Stomach (tissue), 9 donors: ENCODE results near the gene PDLIM5. TPM values are rescaled to one million over a fixed set of nuclear protein-coding genes. Genes with fewer than 3 reads are reported as not detected.

Experiments
- DNase-seq, 2 donors: peaks; one replicate each; pipeline versions ENCODE4 v3.0.0 to v3.0.0-alpha.2; 2013 to 2019
- H3K27ac ChIP-seq, 5 donors: fragments of 200-600 bp in 4 of 5; sonication (generic) in 4 of 5; one replicate each; pipeline ENCODE4 v1.5.1; 2013 to 2019; ENCODE audit warnings: mild to moderate bottlenecking in 1 of 5, moderate library complexity in 1 of 5
- H3K27me3 ChIP-seq, 3 donors: fragments of 200-600 bp; sonication (generic); one replicate each; pipeline ENCODE4 v1.5.1; 2017 to 2019; ENCODE audit warnings: mixed run types in 1 of 3
- H3K36me3 ChIP-seq, 4 donors: fragments of 200-600 bp; sonication (generic); 1 replicate in 3 of 4; 2 replicates in 1 of 4; pipeline ENCODE4 v1.5.1; 2016 to 2019
- H3K4me1 ChIP-seq, 4 donors: fragments of 200-600 bp; sonication (generic); one replicate each; pipeline ENCODE4 v1.5.1; 2016 to 2019
- H3K4me3 ChIP-seq, 4 donors: fragments of 200-600 bp; sonication (generic) in 3 of 4; one replicate each; pipeline ENCODE4 v1.5.1; 2016 to 2019; ENCODE audit warnings: mild to moderate bottlenecking in 1 of 4
- H3K9me3 ChIP-seq, 4 donors: fragments of 200-600 bp; sonication (generic); one replicate each; pipeline ENCODE4 v1.5.1; 2016 to 2019
- EP300 ChIP-seq: sonication (generic); formaldehyde crosslinking; IDR thresholded peaks from one replicate; pipeline ENCODE4 v1.6.1; 2017; ENCODE audit warnings: antibody characterized with exemption
- POLR2A ChIP-seq, 4 donors: fragments of 450-650 bp; IDR thresholded peaks; one replicate each; pipeline ENCODE4 v1.6.1; 2016; ENCODE audit warnings: antibody characterized with exemption in 4 of 4, control low read depth in 2 of 4, mild to moderate bottlenecking in 1 of 4, moderate library complexity in 1 of 4
- POLR2AphosphoS5 ChIP-seq, 3 donors: sonication (generic); formaldehyde crosslinking; IDR thresholded peaks; one replicate each; pipeline ENCODE4 v1.6.1; 2016; ENCODE audit warnings: antibody characterized with exemption in 3 of 3
- WGBS, 5 donors: extraction: QIAGEN DNeasy Blood & Tissue Kit in 3 of 5; methylation state at CpG; one replicate each; pipeline versions ENCODE4 v1.1.5 to v1.1.7; 2013 to 2018; 5-methylcytosine and 5-hydroxymethylcytosine counted together
- intact Hi-C: fragments of 100-400 bp; cut with DNase I; formaldehyde crosslinking; loops from one replicate; pipeline ENCODE4 v1.15.1; 2023; ENCODE audit warnings: low total_unique reads
- polyA plus RNA-seq, 3 donors: library from polyadenylated mRNA; stranded (reverse); fragments of 200-250 nt; gene quantifications; one replicate each; pipeline ENCODE4 v1.2.3, GENCODE V29; 2013
- total RNA-seq, 5 donors: library from RNA; depleted of rRNA; stranded (reverse); fragments of >200 nt; gene quantifications; one replicate each; pipeline versions ENCODE4 v1.1.0 to v1.2.3, GENCODE V29; 2014 to 2016
- TF ChIP-seq, protein P1 (sequence below), 7 experiments: fragments of 450-650 bp in 4 of 7; fragments of 200-600 bp in 3 of 7; sonication (generic) in 3 of 7; IDR thresholded peaks; one replicate each; pipeline ENCODE4 v1.5.1; 2016 to 2019; ENCODE audit warnings: antibody characterized with exemption in 7 of 7, control low read depth in 2 of 7, mild to moderate bottlenecking in 1 of 7
- donor health status: healthy with polysubstance abuse.
- donor health status: Bipolar disorder and iron deficiency.
- donor health status: healthy.

Gene PDLIM5
- total and polyA plus RNA-seq, 8 donors = 23.7 to 311 (median 40.3) TPM

- 54 to 63% (median 57%) methylated on average over 4 of the region's 4 CpGs for WGBS, 5 donors
- peaks cover 6 to 94% (median 48%) of the 10 kb centered on the region in 4 donors for H3K4me1 ChIP-seq
- H3K4me3 ChIP-seq = no peak overlapping the region
- H3K9me3 ChIP-seq = no peaks in the 10 kb centered on the region
- H3K27me3 ChIP-seq = no peaks in the 10 kb centered on the region
- DNase-seq = no peak
- intact Hi-C loops = no loop called here
- H3K36me3 ChIP-seq = no peaks in the 10 kb centered on the region
- TF ChIP-seq EP300 (no peak), POLR2A (IDR thresholded peaks at IDR 0.05) (no peak), POLR2AphosphoS5 (IDR thresholded peaks at IDR 0.05) (no peak)
- TF ChIP-seq, protein P1, sequence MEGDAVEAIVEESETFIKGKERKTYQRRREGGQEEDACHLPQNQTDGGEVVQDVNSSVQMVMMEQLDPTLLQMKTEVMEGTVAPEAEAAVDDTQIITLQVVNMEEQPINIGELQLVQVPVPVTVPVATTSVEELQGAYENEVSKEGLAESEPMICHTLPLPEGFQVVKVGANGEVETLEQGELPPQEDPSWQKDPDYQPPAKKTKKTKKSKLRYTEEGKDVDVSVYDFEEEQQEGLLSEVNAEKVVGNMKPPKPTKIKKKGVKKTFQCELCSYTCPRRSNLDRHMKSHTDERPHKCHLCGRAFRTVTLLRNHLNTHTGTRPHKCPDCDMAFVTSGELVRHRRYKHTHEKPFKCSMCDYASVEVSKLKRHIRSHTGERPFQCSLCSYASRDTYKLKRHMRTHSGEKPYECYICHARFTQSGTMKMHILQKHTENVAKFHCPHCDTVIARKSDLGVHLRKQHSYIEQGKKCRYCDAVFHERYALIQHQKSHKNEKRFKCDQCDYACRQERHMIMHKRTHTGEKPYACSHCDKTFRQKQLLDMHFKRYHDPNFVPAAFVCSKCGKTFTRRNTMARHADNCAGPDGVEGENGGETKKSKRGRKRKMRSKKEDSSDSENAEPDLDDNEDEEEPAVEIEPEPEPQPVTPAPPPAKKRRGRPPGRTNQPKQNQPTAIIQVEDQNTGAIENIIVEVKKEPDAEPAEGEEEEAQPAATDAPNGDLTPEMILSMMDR (IDR thresholded peaks at IDR 0.05) = no peak
- H3K27ac ChIP-seq = no peak overlapping the region
Measured at GRCh38 chr4:94519925-94520789, 68.4 kb downstream of the PDLIM5 start.

DNA sequence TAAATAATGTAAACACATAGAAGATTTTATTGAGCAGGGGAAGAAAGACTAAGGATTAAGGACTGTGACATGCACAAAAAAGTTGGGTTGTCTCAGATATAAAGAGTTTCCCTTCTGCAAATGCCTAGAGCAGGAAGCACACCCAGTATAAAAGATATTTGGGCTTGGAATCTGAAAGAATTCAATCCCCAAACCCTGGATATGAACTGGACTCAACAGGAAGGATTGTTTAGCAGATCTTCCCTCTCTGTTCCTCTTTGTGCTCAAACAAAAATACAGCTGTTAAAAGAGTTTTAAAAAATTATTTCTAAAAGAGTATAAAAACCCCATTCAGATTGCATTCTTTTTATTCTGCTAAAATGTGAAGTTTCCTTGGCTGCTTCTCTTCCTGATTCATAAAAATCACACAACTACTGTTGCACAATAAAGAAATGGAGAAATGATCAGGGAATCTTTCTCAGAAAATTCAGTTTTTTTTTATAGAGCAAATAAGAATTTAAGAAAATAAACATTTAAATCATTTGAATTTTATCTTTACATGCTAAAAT lies 71.4 kb downstream of the PDLIM5 start:
- peak overlapping the region in 3 of 5 donors; percentile 41 to 53 (median 44) for H3K27ac ChIP-seq
- peaks cover 0 to 4% (median 0%) of the 10 kb centered on the region in 4 donors for H3K36me3 ChIP-seq
- no peak for DNase-seq
- TF ChIP-seq, protein P1 (IDR thresholded peaks at IDR 0.05) = no peak
- no peak for TF ChIP-seq POLR2A (IDR thresholded peaks at IDR 0.05)
- TF ChIP-seq EP300 = no peak
- TF ChIP-seq POLR2AphosphoS5 (IDR thresholded peaks at IDR 0.05) = no peak
- H3K4me1 ChIP-seq = peaks cover 17 to 95% (median 50%) of the 10 kb centered on the region in 4 donors
- H3K4me3 ChIP-seq = no peak overlapping the region
- no peaks in the 10 kb centered on the region for H3K9me3 ChIP-seq
- intact Hi-C loops = no loop called here
- H3K27me3 ChIP-seq = no peaks in the 10 kb centered on the region

DNA sequence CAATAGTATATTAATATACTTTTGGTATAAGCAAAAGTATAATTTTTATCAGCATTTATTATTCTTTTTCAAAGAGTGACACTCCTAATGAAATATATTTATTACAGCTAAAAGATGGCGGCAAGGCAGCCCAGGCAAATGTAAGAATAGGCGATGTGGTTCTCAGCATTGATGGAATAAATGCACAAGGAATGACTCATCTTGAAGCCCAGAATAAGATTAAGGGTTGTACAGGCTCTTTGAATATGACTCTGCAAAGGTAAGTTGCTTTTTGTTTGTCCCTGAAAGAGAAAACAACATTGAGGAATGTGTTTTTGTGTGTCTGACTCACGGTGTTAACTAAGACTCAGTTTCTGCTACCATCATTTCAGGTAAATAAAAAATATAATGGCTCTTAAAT lies 71.9 kb downstream of the PDLIM5 start:
- Histone ChIP-seq H3K4me1 (peaks cover 17 to 94% (median 50%) of the 10 kb centered on the region in 4 donors), H3K27ac (peak overlapping the region in 2 of 5 donors; percentile 0 to 9), H3K9me3 (no peaks in the 10 kb centered on the region), H3K36me3 (peaks cover 0 to 4% (median 0%) of the 10 kb centered on the region in 4 donors), H3K4me3 (no peak overlapping the region), H3K27me3 (no peaks in the 10 kb centered on the region)
- intact Hi-C loops = no loop called here
- TF ChIP-seq, protein P1 (IDR thresholded peaks at IDR 0.05) = no peak
- TF ChIP-seq EP300 (no peak), POLR2A (IDR thresholded peaks at IDR 0.05) (no peak), POLR2AphosphoS5 (IDR thresholded peaks at IDR 0.05) (no peak)
- no peak for DNase-seq
- WGBS, 5 donors = 91 to 95% (median 92%) methylated on average over 3 of the region's 3 CpGs

- 38 to 44% (median 43%) methylated on average over 3 of the region's 3 CpGs for WGBS, 5 donors
Measured at GRCh38 chr4:94525993-94526728, 74.4 kb downstream of the PDLIM5 start.

More at GRCh38 chr4:94525993-94526728, 74.4 kb downstream of the PDLIM5 start:
- DNase-seq = no peak
- Histone ChIP-seq H3K4me3 (no peak overlapping the region), H3K36me3 (peaks cover 0 to 4% (median 0%) of the 10 kb centered on the region in 4 donors), H3K9me3 (no peaks in the 10 kb centered on the region), H3K27me3 (no peaks in the 10 kb centered on the region), H3K4me1 (peaks cover 27 to 93% (median 50%) of the 10 kb centered on the region in 4 donors), H3K27ac (peak overlapping the region in 4 of 5 donors; percentile 45 to 67 (median 50))
- TF ChIP-seq POLR2A (IDR thresholded peaks at IDR 0.05) (no peak), EP300 (no peak), POLR2AphosphoS5 (IDR thresholded peaks at IDR 0.05) (no peak)
- TF ChIP-seq, protein P1 (IDR thresholded peaks at IDR 0.05) = no peak
- intact Hi-C loops = no loop called here
